EH (cell line): ENCODE data around the gene ECM1.

Source experiments
- DNase-seq: peaks from one replicate; pipeline ENCODE4 v3.0.0-alpha.2; 2015; ENCODE audit warnings: low read depth

Gene ECM1

DNA sequence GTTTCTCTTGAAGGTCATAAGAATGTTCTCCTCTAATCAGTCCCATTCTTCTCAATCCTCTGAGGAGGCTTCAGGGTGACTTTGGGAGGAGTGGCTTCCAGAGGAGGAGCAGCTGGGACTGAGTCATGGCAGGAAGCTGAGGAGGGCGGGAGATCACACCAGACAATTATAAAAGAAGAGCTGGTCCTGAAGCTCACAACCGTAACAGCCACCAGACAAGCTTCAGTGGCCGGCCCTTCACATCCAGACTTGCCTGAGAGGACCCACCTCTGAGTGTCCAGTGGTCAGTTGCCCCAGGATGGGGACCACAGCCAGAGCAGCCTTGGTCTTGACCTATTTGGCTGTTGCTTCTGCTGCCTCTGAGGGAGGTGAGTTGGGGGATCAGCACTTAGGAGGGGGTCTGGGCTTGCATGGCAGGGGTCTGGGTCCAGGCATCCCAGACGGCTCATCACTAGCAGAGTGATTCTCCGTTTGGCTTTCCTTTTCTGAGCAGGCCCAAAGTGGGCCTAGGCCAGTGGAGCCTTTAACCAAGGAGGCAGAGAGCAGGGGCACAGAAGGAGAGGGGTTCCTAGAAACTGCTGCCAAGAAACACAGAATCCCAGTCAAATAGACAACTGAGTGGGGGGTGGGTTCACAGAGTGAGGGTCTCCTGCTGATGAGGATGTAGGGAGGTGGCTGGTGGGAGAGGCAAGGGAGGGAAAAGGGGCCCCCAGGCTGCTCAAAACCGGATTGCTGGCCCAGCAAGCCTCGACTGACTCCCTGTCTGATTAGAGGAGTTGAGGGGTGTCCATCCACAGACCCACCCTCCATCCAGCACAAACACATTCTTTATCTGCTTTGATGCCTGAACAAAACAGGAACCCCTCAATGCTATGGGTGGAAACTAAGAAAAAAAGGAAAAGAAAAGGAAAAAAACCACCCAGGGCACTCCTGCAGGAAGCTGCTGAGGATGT is at the start of gene ECM1:
Gene ECM1, plus strand, starts transcription at position 198 of the 953 bp plus-strand sequence. Its CDS starts 101 bp downstream, at position 299.
- peak; percentile 92 for DNase-seq

DNA sequence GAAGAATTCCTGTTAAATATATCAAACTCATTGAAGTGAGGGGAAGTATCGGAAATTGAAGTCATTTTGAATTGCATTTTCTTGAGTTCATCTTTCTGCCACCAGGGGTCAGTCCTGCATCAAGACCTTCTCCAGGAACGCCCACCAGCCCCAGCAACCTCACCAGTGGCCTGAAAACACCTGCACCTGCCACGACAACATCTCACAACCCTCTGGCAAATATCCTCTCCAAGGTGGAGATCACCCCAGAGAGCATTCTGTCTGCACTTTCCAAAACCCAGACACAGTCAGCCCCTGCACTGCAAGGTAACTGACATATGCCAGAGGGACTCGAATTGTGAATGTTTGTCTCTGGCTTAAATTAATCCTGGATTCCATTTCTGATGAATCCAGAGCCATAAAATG is 43.5 kb upstream of the ECM1 start:
- DNase-seq = peak; percentile 62

- DNase-seq = no peak
Observed at GRCh38 chr1:150466964-150467363, 40.9 kb upstream of the ECM1 start.

DNA sequence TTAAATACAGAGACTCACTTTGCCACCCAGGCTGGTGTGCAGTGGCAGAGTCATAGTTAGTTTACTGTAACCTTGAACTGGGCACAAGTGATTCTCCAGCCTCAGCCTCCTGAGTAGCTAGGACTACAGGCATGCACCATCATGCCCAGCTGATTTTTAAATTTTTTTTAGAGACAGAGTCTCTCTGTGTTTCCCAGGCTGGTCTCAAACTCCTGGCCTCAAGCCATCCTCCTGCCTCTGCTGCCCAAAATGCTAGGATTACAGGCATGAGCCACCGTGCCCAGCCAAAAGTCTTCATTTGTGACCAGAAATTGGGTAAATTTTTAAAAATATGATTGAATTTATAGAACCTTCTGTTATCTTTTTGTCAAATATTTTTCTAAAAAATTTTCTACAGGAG is 38.6 kb upstream of the ECM1 start:
- DNase-seq = no peak

- no peak for DNase-seq
Observed at GRCh38 chr1:150472601-150473200, 35.2 kb upstream of the ECM1 start.

DNA sequence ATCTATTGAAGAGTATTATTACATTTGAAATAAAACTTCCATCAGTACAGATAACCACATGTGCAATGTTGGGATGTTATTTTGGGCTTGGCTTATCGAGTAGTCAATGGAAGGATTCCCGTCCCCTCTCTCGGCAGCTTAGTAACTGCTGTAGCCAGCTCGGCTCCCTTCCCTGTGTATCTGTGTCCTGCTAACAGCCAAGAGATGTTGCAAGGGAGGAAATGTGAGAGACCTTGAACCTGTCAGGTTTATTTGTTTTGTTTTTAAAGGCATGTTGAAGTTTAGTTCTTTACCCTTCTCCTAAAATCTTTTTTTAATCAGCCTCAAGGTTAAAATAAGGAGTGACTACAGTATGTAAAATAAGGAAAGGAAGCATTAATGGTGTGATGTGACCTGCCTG is 34.2 kb upstream of the ECM1 start:
- DNase-seq = no peak

DNA sequence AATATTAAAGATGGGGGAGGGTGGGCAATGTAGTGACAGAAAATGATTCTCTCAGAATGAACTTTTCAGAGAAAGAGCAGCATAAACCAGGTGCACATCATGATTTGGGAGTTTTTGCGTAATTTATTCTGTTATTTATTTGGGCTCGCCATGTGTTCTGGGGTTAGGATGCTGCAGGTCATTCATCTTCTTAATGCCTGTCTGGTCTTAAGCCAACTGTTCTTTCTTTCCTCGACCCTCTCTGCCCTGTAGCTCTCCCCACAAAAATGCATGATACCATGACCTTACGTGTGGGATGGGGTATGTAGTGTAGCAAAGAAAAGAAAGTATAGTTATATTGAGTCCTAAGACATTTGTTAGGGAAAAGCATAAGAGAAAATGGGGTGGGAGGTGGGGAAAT is 33.0 kb upstream of the ECM1 start:
- DNase-seq = no peak

GRCh38 chr1:150476754-150477153 is 31.2 kb upstream of the ECM1 start:
- DNase-seq = peak; percentile 8

- DNase-seq = peak; percentile 6
Observed at GRCh38 chr1:150477320-150477719, 30.6 kb upstream of the ECM1 start.

DNA sequence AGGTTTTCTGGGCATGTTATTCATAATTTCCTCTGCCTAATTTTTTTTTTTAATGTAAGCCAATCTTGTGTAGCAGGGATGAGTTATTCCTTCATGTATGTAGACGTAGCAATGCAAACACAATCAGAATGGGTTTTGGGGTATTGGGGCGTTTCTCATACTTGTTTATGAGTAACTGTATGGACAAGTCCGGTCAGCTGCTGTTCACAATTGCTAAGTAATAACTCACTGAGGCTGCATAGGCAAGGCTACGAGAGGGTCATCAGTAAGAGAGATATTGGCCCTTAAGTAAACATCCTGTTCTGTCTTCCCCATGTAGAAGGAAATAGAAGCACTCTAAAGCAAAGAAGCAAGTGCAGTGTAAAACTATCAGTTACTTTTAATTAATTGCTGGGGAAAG is 30.2 kb upstream of the ECM1 start:
- peak; percentile 70 for DNase-seq

DNA sequence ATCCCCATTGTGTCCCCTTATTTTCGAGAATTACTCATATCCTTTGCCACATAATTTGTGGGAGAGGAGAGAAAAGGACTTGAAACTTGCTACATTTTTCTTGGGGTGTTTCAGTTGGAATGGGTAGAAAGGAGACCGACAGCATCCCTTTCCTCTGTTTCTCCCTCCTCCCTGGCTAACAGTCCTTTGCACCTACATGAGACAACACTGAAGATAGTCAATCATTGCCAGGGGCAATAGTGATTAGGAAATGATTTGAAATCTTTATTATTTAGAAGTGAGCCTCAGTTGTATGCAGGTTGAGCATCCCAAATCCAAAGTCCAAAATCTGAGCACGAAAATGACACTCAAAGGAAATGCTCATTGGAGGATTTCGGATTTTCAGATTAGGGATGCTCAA is 28.5 kb upstream of the ECM1 start:
- DNase-seq = no peak

GRCh38 chr1:150479927-150480352 is 28.0 kb upstream of the ECM1 start:
- no peak for DNase-seq

DNA sequence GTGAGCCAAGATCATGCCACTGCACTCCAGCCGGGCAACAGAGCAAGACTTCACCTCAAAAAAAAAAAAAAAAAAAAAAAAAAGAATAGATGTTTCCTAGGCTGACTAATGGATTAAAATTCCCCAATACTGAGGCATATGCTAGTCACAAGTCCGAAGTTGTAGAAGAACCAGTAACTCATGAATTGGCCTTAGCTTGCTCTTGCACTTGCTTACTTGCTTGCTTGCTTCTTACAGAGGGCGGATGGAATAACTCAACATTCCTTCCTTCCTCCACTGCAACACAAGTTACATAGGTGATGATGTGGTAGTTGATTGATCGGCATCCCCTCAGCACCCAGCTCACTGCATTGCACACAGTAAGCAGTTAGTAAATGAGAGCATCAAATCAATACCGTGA is 23.5 kb upstream of the ECM1 start:
- peak; percentile 67 for DNase-seq

DNA sequence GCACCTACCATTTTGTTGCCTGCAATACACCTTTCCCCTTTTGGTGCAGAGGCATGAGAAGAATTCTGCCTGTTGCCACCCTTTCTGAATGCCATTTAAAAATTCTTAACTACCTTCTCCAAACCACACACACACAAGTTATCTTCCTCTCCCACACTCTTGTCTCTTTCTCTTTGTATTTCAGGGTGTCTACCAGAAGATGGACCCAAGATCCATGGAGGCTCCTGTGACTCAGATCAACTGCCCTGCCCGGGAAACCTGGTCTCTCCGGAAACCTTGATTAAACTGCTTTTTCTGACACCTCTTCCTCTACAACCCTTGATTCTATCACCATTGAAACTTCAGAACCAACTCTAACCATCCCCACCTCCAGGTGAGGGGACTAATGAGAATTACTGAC is 23.0 kb upstream of the ECM1 start:
- DNase-seq = peak; percentile 65

DNA sequence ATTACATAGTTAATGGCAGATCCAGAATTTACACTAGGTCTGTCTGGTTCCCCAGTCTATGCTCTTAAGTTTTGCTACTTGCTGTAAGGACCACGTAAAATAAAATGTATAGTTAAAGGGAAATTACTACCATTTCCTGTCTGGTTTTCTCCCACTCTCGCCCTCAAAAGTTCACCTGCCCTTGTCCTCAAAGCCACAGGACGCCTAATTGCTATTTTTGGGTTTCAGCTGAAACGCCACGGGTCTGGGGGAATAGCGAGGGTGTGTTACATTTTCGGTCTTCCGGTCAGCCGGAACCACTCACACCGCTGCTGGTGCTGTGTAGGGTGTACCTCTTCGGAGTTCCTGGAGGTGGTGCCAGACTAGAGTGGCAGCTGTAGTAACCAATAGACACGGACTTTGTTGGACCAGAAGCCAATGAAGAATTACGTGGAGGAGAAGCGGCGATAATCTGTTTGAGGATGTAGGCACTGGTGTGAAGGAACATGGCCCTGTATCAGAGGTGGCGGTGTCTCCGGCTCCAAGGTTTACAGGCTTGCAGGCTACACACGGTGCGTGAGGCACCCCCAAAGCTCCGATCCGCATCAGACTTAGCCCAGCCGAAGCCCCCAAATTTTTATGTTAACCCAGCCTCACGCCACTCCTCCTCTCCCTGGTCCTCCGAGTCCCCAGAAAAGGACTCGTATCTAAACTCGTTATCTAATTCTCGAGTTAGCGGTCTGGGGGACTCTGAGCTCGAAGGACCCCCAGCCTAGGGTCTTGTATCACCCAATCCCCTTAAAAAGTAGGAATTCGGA is 20.7 kb upstream of the ECM1 start, which contains the start of gene TARS2:
Gene TARS2, plus strand, starts transcription at position 454 of the 797 bp plus-strand sequence. Its CDS starts 32 bp downstream, at position 486.
- DNase-seq = peak; percentile 99

- DNase-seq = no peak
Observed at GRCh38 chr1:150487763-150488115, 20.2 kb upstream of the ECM1 start.

GRCh38 chr1:150493175-150493574 is 14.7 kb upstream of the ECM1 start:
- no peak for DNase-seq

- no peak for DNase-seq
Observed at GRCh38 chr1:150498342-150498741, 9.6 kb upstream of the ECM1 start.

DNA sequence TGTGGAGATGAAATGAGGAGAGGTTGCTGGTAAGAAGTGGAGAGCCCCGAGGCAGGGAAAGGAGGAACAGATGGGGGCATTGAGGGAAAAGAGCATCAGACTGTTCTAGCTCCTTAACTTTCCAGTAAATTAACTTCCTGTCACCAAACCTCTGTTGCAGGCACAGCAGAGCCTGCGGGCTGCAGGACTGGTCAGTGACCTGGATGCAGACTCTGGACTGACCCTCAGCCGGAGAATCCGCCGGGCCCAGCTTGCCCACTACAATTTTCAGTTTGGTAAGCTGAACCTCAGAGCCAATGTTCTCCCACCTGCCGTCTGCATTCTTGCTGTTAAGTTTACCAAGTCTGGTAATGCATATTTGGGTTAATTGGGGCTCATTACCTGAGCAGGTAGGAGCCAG is 2.5 kb upstream of the ECM1 start:
- DNase-seq = no peak

DNA sequence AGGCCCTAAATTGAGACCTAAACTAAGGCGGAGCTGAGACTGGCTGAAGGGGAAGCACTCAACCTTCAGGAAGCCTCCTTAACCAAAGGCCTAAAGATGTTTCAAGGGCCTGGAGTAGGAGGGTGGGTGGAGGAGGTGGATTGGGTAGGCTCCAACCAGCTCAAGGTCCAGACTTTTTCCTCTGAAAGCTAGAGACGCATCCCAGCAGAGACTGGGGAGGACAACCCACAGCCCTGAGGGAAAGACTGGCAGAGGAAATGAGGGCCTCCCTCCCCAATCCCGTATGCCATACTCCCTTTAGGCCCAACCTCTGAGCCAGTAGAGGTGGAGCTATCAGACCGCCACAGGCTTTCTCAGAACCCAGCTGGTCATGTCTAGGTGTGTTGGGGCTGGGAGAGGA is 1.1 kb downstream of the ECM1 start:
- DNase-seq = peak; percentile 53

GRCh38 chr1:150511551-150511950 is 3.6 kb downstream of the ECM1 start:
- no peak for DNase-seq

GRCh38 chr1:150511985-150512660 is 4.2 kb downstream of the ECM1 start:
- DNase-seq = no peak
